ENCODE measurements around the gene CKS1B.

The CKS1B gene

GRCh38 chr1:154988058-154988954, 13.8 kb downstream of the CKS1B start:
- DNase-seq: no peak

GRCh38 chr1:154989195-154989860, 14.8 kb downstream of the CKS1B start:
- no peak for DNase-seq

GRCh38 chr1:154990276-154990675, 15.8 kb downstream of the CKS1B start:
- no peak for DNase-seq

- DNase-seq: no peak
Observed at GRCh38 chr1:154992721-154993571, 18.5 kb downstream of the CKS1B start.

- DNase-seq: no peak
Observed at GRCh38 chr1:154993572-154994268, 19.2 kb downstream of the CKS1B start, which contains the start of gene LENEP. TSS of gene LENEP (plus strand) at chr1:154993586. CDS start at chr1:154993608, 22 bp downstream.

GRCh38 chr1:154994269-154994587, 19.7 kb downstream of the CKS1B start:
- DNase-seq: no peak

- no peak for DNase-seq
Observed at GRCh38 chr1:154994591-154994990, 20.1 kb downstream of the CKS1B start.

GRCh38 chr1:154995301-154995983, 21.0 kb downstream of the CKS1B start:
- DNase-seq: peak in 1 of 2 experiments; percentile 60

- DNase-seq: no peak
Observed at GRCh38 chr1:154996966-154997701, 22.7 kb downstream of the CKS1B start.

GRCh38 chr1:154998201-154998780, 23.8 kb downstream of the CKS1B start:
- no peak for DNase-seq

- DNase-seq: no peak
Observed at GRCh38 chr1:154998818-154999570, 24.5 kb downstream of the CKS1B start.

GRCh38 chr1:154999571-155000410, 25.3 kb downstream of the CKS1B start:
- no peak for DNase-seq

- no peak for DNase-seq
Observed at GRCh38 chr1:155000411-155000725, 25.9 kb downstream of the CKS1B start.

GRCh38 chr1:155000726-155001424, 26.4 kb downstream of the CKS1B start:
- peak; percentile 86 to 91 for DNase-seq

- DNase-seq: no peak
Observed at GRCh38 chr1:155001425-155001674, 26.9 kb downstream of the CKS1B start.

GRCh38 chr1:155001675-155002463, 27.4 kb downstream of the CKS1B start:
- DNase-seq: peak; percentile 99

- no peak for DNase-seq
Observed at GRCh38 chr1:155002464-155003226, 28.2 kb downstream of the CKS1B start, which contains the start of gene ZBTB7B. TSS of gene ZBTB7B (plus strand) at chr1:155002802. CDS start at chr1:155014661, 11,859 bp downstream.

All from NCI-H446 (cell line).